Measurements from ENCODE around the gene KNDC1.
"Not testable (repeated sequence)": the region's sequence is repeated elsewhere in the genome, so short reads cannot be mapped to it uniquely, and the experiment has no call there.

KNDC1 gene

GRCh38 chr10:133143546-133143945 lies 16.5 kb upstream of the KNDC1 start:
- no peak overlapping the region for H3K4me3 ChIP-seq (ENCODE audit: low read length)
- H3K36me3 ChIP-seq (replicated peaks; ENCODE audit: low read depth, low read length) = no peaks in the 10 kb centered on the region
- no peak overlapping the region for H3K4me2 ChIP-seq (ENCODE audit: low read length)
- no peak overlapping the region for H3K27ac ChIP-seq (ENCODE audit: low read length)
- H3K9me3 ChIP-seq (ENCODE audit: insufficient read depth, low read length) = no peaks in the 10 kb centered on the region
- no peak overlapping the region for H3K9ac ChIP-seq (ENCODE audit: low read length)
- H3K4me1 ChIP-seq (ENCODE audit: low read length) = no peaks in the 10 kb centered on the region
- H2AFZ ChIP-seq (ENCODE audit: low read depth, low read length) = no peak overlapping the region
- no peaks in the 10 kb centered on the region for H4K20me1 ChIP-seq (ENCODE audit: insufficient read depth, low read length)
- TF ChIP-seq EZH2phosphoT487 (IDR thresholded peaks at IDR 0.05; ENCODE audit: low read depth) (no peak), CTCF (IDR thresholded peaks at IDR 0.05; ENCODE audit: low read depth, low read length) (no peak)
- H3K79me2 ChIP-seq (ENCODE audit: low read length) = no peaks in the 10 kb centered on the region
- H3K27me3 ChIP-seq (ENCODE audit: low read depth, low read length) = no peaks in the 10 kb centered on the region

GRCh38 chr10:133144771-133145170 lies 15.2 kb upstream of the KNDC1 start:
- Histone ChIP-seq H4K20me1 (ENCODE audit: insufficient read depth, low read length) (no peaks in the 10 kb centered on the region), H2AFZ (ENCODE audit: low read depth, low read length) (no peak overlapping the region), H3K9me3 (ENCODE audit: insufficient read depth, low read length) (no peaks in the 10 kb centered on the region), H3K4me3 (ENCODE audit: low read length) (no peak overlapping the region), H3K9ac (ENCODE audit: low read length) (no peak overlapping the region), H3K36me3 (replicated peaks; ENCODE audit: low read depth, low read length) (no peaks in the 10 kb centered on the region), H3K4me2 (ENCODE audit: low read length) (no peak overlapping the region), H3K4me1 (ENCODE audit: low read length) (no peaks in the 10 kb centered on the region), H3K27ac (ENCODE audit: low read length) (no peak overlapping the region), H3K79me2 (ENCODE audit: low read length) (no peaks in the 10 kb centered on the region), H3K27me3 (ENCODE audit: low read depth, low read length) (no peaks in the 10 kb centered on the region)
- TF ChIP-seq EZH2phosphoT487 (IDR thresholded peaks at IDR 0.05; ENCODE audit: low read depth) = no peak

- H3K27ac ChIP-seq (ENCODE audit: low read length) = no peak overlapping the region
- H2AFZ ChIP-seq (ENCODE audit: low read depth, low read length) = no peak overlapping the region
- no peaks in the 10 kb centered on the region for H4K20me1 ChIP-seq (ENCODE audit: insufficient read depth, low read length)
- no peaks in the 10 kb centered on the region for H3K36me3 ChIP-seq (replicated peaks; ENCODE audit: low read depth, low read length)
- H3K79me2 ChIP-seq (ENCODE audit: low read length) = no peaks in the 10 kb centered on the region
- no peak overlapping the region for H3K4me2 ChIP-seq (ENCODE audit: low read length)
- no peak for TF ChIP-seq CTCF (IDR thresholded peaks at IDR 0.05; ENCODE audit: low read depth, low read length)
- no peak for TF ChIP-seq EZH2phosphoT487 (IDR thresholded peaks at IDR 0.05; ENCODE audit: low read depth)
- H3K4me3 ChIP-seq (ENCODE audit: low read length) = no peak overlapping the region
- H3K9me3 ChIP-seq (ENCODE audit: insufficient read depth, low read length) = no peaks in the 10 kb centered on the region
- H3K27me3 ChIP-seq (ENCODE audit: low read depth, low read length) = no peaks in the 10 kb centered on the region
- no peak overlapping the region for H3K9ac ChIP-seq (ENCODE audit: low read length)
- H3K4me1 ChIP-seq (ENCODE audit: low read length) = no peaks in the 10 kb centered on the region
Measured at GRCh38 chr10:133150226-133150625, 9.8 kb upstream of the KNDC1 start.

- Histone ChIP-seq H3K4me1 (ENCODE audit: low read length) (no peaks in the 10 kb centered on the region), H3K9me3 (ENCODE audit: insufficient read depth, low read length) (no peaks in the 10 kb centered on the region), H3K36me3 (replicated peaks; ENCODE audit: low read depth, low read length) (no peaks in the 10 kb centered on the region), H2AFZ (ENCODE audit: low read depth, low read length) (no peak overlapping the region), H3K4me2 (ENCODE audit: low read length) (no peak overlapping the region), H3K79me2 (ENCODE audit: low read length) (no peaks in the 10 kb centered on the region), H3K4me3 (ENCODE audit: low read length) (no peak overlapping the region), H4K20me1 (ENCODE audit: insufficient read depth, low read length) (no peaks in the 10 kb centered on the region), H3K27ac (ENCODE audit: low read length) (no peak overlapping the region), H3K27me3 (ENCODE audit: low read depth, low read length) (no peaks in the 10 kb centered on the region), H3K9ac (ENCODE audit: low read length) (no peak overlapping the region)
- TF ChIP-seq EZH2phosphoT487 (IDR thresholded peaks at IDR 0.05; ENCODE audit: low read depth) (no peak), CTCF (IDR thresholded peaks at IDR 0.05; ENCODE audit: low read depth, low read length) (no peak)
Measured at GRCh38 chr10:133150656-133151055, 9.4 kb upstream of the KNDC1 start.

GRCh38 chr10:133151071-133151470 lies 8.9 kb upstream of the KNDC1 start:
- H3K9me3 ChIP-seq (ENCODE audit: insufficient read depth, low read length); H3K4me3 ChIP-seq (ENCODE audit: low read length); H3K4me2 ChIP-seq (ENCODE audit: low read length); H3K27ac ChIP-seq (ENCODE audit: low read length); H3K9ac ChIP-seq (ENCODE audit: low read length); H3K36me3 ChIP-seq (replicated peaks; ENCODE audit: low read depth, low read length); H4K20me1 ChIP-seq (ENCODE audit: insufficient read depth, low read length); H3K27me3 ChIP-seq (ENCODE audit: low read depth, low read length); H3K4me1 ChIP-seq (ENCODE audit: low read length); H2AFZ ChIP-seq (ENCODE audit: low read depth, low read length); H3K79me2 ChIP-seq (ENCODE audit: low read length): not testable (repeated sequence)
